Neural cell (in vitro differentiated cells): ENCODE results near the gene ZSCAN5A. TPM values are rescaled to one million over a fixed set of nuclear protein-coding genes. Genes with fewer than 3 reads are reported as not detected.
"Not testable (repeated sequence)": the region's sequence is repeated elsewhere in the genome, so short reads cannot be mapped to it uniquely, and the experiment has no call there.

Source experiments
- H2AFZ ChIP-seq: fragments of 200-600, 300-800 bp; sonication (generic), shearing (Covaris generic); 2 replicates; pipeline ENCODE4 v1.6.0; 2014; ENCODE audit warnings: low read depth, mild to moderate bottlenecking, antibody characterized with exemption, low read length, moderate library complexity
- H3F3A ChIP-seq: fragments of 200-600 bp; shearing (Covaris generic); 2 replicates; pipeline ENCODE4 v1.6.1; 2016; ENCODE audit warnings: mild to moderate bottlenecking, moderate library complexity, mixed read lengths, antibody characterized with exemption, low read length; ENCODE audit not compliant: insufficient read depth, poor library complexity, severe bottlenecking
- H3K27ac ChIP-seq: fragments of 200-600, 300-800 bp; sonication (generic), shearing (Covaris generic); 2 replicates; pipeline ENCODE4 v1.5.1; 2014; ENCODE audit warnings: mild to moderate bottlenecking, low read length, moderate library complexity
- H3K27me3 ChIP-seq: fragments of 300-800, 200-600 bp; sonication (generic), shearing (Covaris generic); 2 replicates; pipeline ENCODE4 v1.6.0; 2014; ENCODE audit warnings: mild to moderate bottlenecking, low read depth, low read length, moderate library complexity; ENCODE audit not compliant: insufficient read depth
- H3K36me3 ChIP-seq: fragments of 300-800, 200-600 bp; sonication (generic), shearing (Covaris generic); 2 replicates; pipeline ENCODE4 v1.5.1; 2014; ENCODE audit warnings: mild to moderate bottlenecking, antibody characterized with exemption, low read length, moderate library complexity; ENCODE audit not compliant: insufficient read depth
- H3K4me2 ChIP-seq: fragments of 300-800, 200-600 bp; sonication (generic), shearing (Covaris generic); 2 replicates; pipeline ENCODE4 v1.6.0; 2014; ENCODE audit warnings: mild to moderate bottlenecking, low read length
- H3K4me3 ChIP-seq: fragments of 300-800, 200-600 bp; sonication (generic), shearing (Covaris generic); 2 replicates; pipeline ENCODE4 v1.5.1; 2014; ENCODE audit warnings: mild to moderate bottlenecking, low read length, moderate library complexity
- H3K79me2 ChIP-seq: fragments of 200-600 bp; shearing (Covaris generic); replicated peaks from 2 replicates; pipeline ENCODE4 v1.6.0; 2014; ENCODE audit warnings: mild to moderate bottlenecking, low read length, moderate library complexity; ENCODE audit not compliant: insufficient read depth
- H3K9ac ChIP-seq: fragments of 300-800, 200-600 bp; sonication (generic), shearing (Covaris generic); 2 replicates; pipeline ENCODE4 v1.6.1; 2016; ENCODE audit warnings: mild to moderate bottlenecking, low read length, mixed read lengths
- H3K9me2 ChIP-seq: fragments of 200-600 bp; shearing (Covaris generic); 2 replicates; pipeline ENCODE4 v1.6.1; 2016; ENCODE audit warnings: mild to moderate bottlenecking, low read length, mixed read lengths; ENCODE audit not compliant: insufficient read depth
- H3K9me3 ChIP-seq: fragments of 200-600, 300-800 bp; sonication (generic), shearing (Covaris generic); 2 replicates; pipeline ENCODE4 v1.6.1; 2016; ENCODE audit warnings: mild to moderate bottlenecking, mixed run types, low read length, moderate library complexity, mixed read lengths
- H4K20me1 ChIP-seq: fragments of 200-600 bp; shearing (Covaris generic); 2 replicates; pipeline ENCODE4 v1.6.1; 2016; ENCODE audit warnings: mild to moderate bottlenecking, mixed run types; ENCODE audit not compliant: insufficient read depth
- CTCF ChIP-seq: fragments of 450-650 bp; IDR thresholded peaks from 2 replicates; pipeline ENCODE4 v1.5.1; 2014; ENCODE audit warnings: antibody characterized with exemption, mild to moderate bottlenecking, moderate library complexity; ENCODE audit not compliant: poor library complexity, severe bottlenecking
- EP300 ChIP-seq: fragments of 450-650 bp; conservative IDR thresholded peaks from 2 replicates; pipeline ENCODE4 v1.6.1; 2014; ENCODE audit warnings: antibody characterized with exemption, mild to moderate bottlenecking, moderate library complexity; ENCODE audit not compliant: poor library complexity, severe bottlenecking
- EZH2 ChIP-seq: fragments of 200-600, 300-800 bp; shearing (Covaris generic), sonication (generic); IDR thresholded peaks from 2 replicates; pipeline ENCODE4 v1.6.1; 2014; ENCODE audit warnings: antibody characterized with exemption, low read length, borderline replicate concordance, mild to moderate bottlenecking; ENCODE audit not compliant: insufficient read depth, poor library complexity, severe bottlenecking
- MXI1 ChIP-seq: fragments of 450-650 bp; conservative IDR thresholded peaks from 2 replicates; pipeline ENCODE4 v1.6.1; 2014; ENCODE audit warnings: antibody characterized with exemption, mild to moderate bottlenecking; ENCODE audit not compliant: poor library complexity, severe bottlenecking
- POLR2AphosphoS5 ChIP-seq: IDR thresholded peaks from 2 replicates; pipeline ENCODE4 v1.6.1; 2012
- RAD21 ChIP-seq: fragments of 450-650 bp; conservative IDR thresholded peaks from 2 replicates; pipeline ENCODE4 v1.6.1; 2014; ENCODE audit warnings: antibody characterized with exemption, mild to moderate bottlenecking, moderate library complexity
- REST ChIP-seq: IDR thresholded peaks from 2 replicates; pipeline ENCODE4 v1.6.1; 2012; ENCODE audit warnings: borderline replicate concordance
- SMC3 ChIP-seq: fragments of 450-650 bp; conservative IDR thresholded peaks from 2 replicates; pipeline ENCODE4 v1.6.1; 2014; ENCODE audit warnings: antibody characterized with exemption, mild to moderate bottlenecking, moderate library complexity; ENCODE audit not compliant: poor library complexity
- TAF1 ChIP-seq: IDR thresholded peaks from 2 replicates; pipeline ENCODE4 v1.6.1; 2012; ENCODE audit warnings: low read depth
- polyA plus RNA-seq: library from polyadenylated mRNA; depleted of rRNA; stranded (reverse); fragments of >200 nt; gene quantifications from 2 replicates; pipeline ENCODE4 v1.2.3, GENCODE V29; 2014

ZSCAN5A gene
- polyA plus RNA-seq, 1 donor from 2014 or later: 9.2 TPM

- not testable (repeated sequence) for H3K9ac ChIP-seq, H3K27ac ChIP-seq, H3K4me3 ChIP-seq, H3F3A ChIP-seq, H4K20me1 ChIP-seq, H3K79me2 ChIP-seq, H3K9me3 ChIP-seq, H3K36me3 ChIP-seq, H3K4me2 ChIP-seq, H3K9me2 ChIP-seq, H2AFZ ChIP-seq, H3K27me3 ChIP-seq
Observed at GRCh38 chr19:56175861-56176307, 138.8 kb downstream of the ZSCAN5A start, which contains the start of gene GALP. Gene GALP, plus strand, starts transcription at chr19:56176008. Its CDS starts 1,101 bp downstream, at chr19:56177109.

GRCh38 chr19:56174550-56174949 is 140.1 kb downstream of the ZSCAN5A start:
- Histone ChIP-seq H3F3A (no peaks in the 10 kb centered on the region), H3K9me2 (no peaks in the 10 kb centered on the region), H3K4me3 (no peak overlapping the region), H3K27me3 (no peaks in the 10 kb centered on the region), H3K36me3 (no peaks in the 10 kb centered on the region), H3K79me2 (no peaks in the 10 kb centered on the region), H3K9me3 (no peaks in the 10 kb centered on the region), H3K27ac (no peak overlapping the region), H2AFZ (no peak overlapping the region), H3K9ac (no peak overlapping the region), H4K20me1 (no peaks in the 10 kb centered on the region), H3K4me2 (no peak overlapping the region)
- no peak for TF ChIP-seq REST
- TF ChIP-seq MXI1: no peak
- TF ChIP-seq POLR2AphosphoS5: no peak
- TF ChIP-seq SMC3: no peak
- TF ChIP-seq RAD21: no peak
- TF ChIP-seq CTCF: no peak
- TF ChIP-seq TAF1: no peak
- TF ChIP-seq EZH2: no peak
- no peak for TF ChIP-seq EP300

GRCh38 chr19:56174086-56174485 is 140.6 kb downstream of the ZSCAN5A start:
- Histone ChIP-seq H3K4me3 (no peak overlapping the region), H3K4me2 (no peak overlapping the region)

More at GRCh38 chr19:56174086-56174485, 140.6 kb downstream of the ZSCAN5A start:
- H2AFZ ChIP-seq: no peak overlapping the region
- H3F3A ChIP-seq: no peaks in the 10 kb centered on the region
- no peaks in the 10 kb centered on the region for H3K9me3 ChIP-seq
- no peaks in the 10 kb centered on the region for H3K27me3 ChIP-seq
- H3K9ac ChIP-seq: no peak overlapping the region
- TF ChIP-seq TAF1 (no peak), SMC3 (no peak), EP300 (no peak), REST (no peak), POLR2AphosphoS5 (no peak), MXI1 (no peak), CTCF (no peak), EZH2 (no peak), RAD21 (no peak)
- no peaks in the 10 kb centered on the region for H3K36me3 ChIP-seq
- H3K9me2 ChIP-seq: no peaks in the 10 kb centered on the region
- no peak overlapping the region for H3K27ac ChIP-seq
- H4K20me1 ChIP-seq: no peaks in the 10 kb centered on the region
- no peaks in the 10 kb centered on the region for H3K79me2 ChIP-seq
